HTR-8/SVneo (cell line): Measurements from ENCODE around the gene MOB3B.

Experiments used
- DNase-seq: peaks from one replicate; pipeline ENCODE4 v3.0.0; 2011; ENCODE audit warnings: low spot score, mixed read lengths; ENCODE audit not compliant: insufficient read length
- FAIRE-seq: peaks from 2 replicates; lab custom pipeline; 2011; peaks lifted over from hg19 to GRCh38; lab: Jason Lieb, UNC

Gene MOB3B

GRCh38 chr9:27545471-27545870, 15.9 kb upstream of the MOB3B start:
- no peak for FAIRE-seq
- no peak for DNase-seq

DNA sequence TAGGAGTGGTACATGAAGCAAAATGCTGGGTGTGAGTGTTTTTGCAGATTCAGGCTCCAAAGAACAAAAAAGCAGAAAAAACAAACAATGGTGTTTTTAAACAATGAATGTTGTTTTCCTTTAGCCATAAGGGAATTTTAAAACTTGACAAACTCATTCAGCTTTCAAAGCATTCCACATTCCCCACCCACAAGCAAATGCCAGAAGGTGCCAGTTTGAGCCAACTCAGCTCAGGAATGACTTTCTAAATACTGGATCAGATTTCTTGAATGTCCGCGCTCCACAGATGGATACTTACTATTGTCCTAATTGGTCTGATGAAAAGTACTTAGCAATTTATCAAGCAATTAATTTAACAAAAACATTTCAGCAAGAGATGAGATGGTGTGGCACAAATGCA, 12.9 kb upstream of the MOB3B start:
- no peak for FAIRE-seq
- DNase-seq, result no peak

- no peak for FAIRE-seq
Observed at GRCh38 chr9:27541740-27542139, 12.1 kb upstream of the MOB3B start.

DNA sequence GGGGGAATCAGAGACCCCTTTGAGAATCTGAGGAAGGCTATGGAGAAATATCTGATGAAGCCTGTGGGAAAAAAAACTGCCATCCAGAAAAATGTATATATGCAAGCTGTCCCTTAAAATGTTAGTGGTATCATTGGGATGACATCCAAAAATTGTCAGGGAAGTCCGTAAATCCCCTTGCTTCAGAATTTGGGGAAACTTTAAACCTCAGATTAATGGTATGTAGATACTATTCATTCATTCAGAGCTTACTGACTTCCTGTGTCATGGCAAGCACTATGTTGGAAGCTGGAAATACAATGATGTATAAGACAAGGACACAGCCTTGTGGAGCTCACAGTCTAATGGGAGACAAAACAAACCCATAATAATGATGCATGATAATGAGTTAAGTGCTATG, 10.9 kb upstream of the MOB3B start:
- FAIRE-seq (no peak), DNase-seq (no peak)

More at GRCh38 chr9:27541740-27542139, 12.1 kb upstream of the MOB3B start:
- no peak for DNase-seq

DNA sequence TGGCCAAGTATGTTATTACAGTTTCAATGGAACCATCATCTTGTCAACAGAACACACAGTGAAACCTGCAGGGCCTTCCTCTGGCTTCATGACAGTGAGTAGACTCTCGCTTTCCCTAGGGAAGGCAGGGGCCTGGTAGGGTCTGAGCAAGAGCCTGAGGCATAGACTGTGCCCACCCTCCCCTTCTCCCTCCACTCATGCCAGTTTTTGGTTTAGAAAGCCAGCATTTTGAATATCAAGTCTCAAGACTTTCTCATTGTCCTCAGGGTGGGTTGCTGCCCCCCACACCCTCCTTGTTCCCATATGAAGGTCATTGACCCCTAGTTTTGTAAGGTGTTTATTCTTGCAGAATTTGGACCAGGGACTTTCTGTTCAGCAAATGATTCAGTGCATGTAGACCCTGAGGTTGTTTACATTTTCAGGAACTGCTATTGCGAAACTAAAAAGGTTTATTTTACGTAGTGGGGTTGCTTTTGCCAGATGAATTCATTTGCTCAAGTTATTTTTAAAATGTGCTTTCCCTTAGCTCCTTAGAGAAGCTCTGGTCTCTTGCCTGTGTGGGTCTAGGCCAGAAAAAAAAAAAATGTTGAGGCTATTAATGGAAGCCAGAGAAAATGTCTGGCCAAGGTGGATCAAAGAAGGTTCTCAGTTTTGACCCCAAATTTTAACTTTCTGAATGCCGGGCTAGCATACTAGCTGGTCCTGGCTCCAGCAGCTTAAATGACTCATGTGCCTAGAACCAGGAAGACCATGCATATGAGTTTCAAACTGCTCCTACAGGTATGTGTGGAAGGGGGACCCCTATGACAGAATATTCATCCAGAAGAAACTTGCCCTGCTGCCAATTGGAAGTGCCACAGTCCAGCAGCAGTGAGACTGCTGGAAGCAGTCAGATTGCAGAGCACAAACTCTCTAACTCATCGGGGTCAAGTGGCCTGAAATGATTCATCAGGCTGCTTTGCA, 10.1 kb upstream of the MOB3B start:
- FAIRE-seq, result no peak

GRCh38 chr9:27538647-27539046, 9.0 kb upstream of the MOB3B start:
- DNase-seq (no peak), FAIRE-seq (no peak)

More for the DNA sequence above, 10.1 kb upstream of the MOB3B start:
- no peak for DNase-seq

- DNase-seq, result no peak
- no peak for FAIRE-seq
Observed at GRCh38 chr9:27537756-27538155, 8.1 kb upstream of the MOB3B start.

DNA sequence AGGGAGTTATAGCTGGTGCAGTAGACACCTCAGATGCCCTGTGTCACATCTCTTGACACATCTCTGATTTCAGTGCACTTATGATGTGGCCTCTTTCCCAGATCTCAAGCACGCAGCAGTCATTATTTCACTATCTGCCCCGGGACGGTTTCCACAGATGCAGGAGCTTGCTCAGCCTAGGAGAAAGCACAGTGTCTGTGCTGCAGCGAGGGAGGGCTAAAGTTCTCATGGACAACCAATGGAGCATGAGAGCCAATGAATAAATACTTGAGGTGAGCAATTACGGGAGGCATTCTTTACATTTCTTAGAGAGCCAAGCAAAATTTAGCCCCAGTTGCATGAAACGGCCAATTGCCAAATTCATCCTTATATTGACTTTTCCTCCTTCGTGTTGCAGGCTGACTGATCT, 7.4 kb upstream of the MOB3B start:
- FAIRE-seq, result no peak

DNA sequence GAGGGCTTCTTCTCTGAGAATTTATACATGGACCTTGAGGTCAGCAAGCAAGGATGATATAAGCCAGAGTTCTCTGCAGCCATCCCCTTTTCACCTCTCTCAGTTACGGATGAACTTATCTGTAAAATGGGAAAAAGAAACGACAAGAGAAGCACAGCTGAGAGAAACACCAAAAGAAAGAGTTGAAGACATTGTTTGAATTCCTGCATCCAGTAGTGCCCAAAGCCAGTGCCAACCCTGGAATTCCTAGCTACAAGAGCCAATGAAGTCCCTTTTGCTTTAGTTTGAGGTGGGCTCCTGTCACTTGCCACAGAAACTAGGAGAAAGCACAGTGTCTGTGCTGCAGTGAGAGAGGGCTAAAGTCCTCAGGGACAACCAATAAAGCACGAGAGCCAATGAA, 6.6 kb upstream of the MOB3B start:
- no peak for FAIRE-seq

More for the DNA sequence above, 7.4 kb upstream of the MOB3B start:
- no peak for DNase-seq

DNA sequence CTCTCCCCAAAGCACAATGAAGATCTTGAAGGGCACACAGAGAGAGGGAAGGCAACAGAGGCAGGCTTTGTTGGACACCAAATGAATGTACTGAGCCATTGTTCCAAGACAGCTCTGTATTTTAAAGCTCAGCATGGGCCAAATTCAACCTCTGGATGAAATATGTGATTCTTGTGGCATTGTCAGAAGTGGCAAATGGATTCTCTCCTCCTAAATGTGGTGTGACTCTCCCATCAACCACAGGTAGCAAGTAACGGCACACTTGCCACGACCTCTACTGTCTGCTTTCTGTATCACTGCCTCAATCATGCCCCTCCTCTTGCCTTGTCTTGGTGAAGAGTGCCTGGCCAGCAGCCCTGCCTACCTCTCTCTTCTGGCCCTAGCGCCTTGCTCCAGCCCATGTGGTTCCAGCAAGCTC, 6.1 kb upstream of the MOB3B start:
- FAIRE-seq, result no peak

More for the DNA sequence above, 6.6 kb upstream of the MOB3B start:
- no peak for DNase-seq

GRCh38 chr9:27534658-27535209, 5.1 kb upstream of the MOB3B start:
- no peak for FAIRE-seq

More for the DNA sequence above, 6.1 kb upstream of the MOB3B start:
- no peak for DNase-seq

GRCh38 chr9:27534131-27534530, 4.5 kb upstream of the MOB3B start:
- FAIRE-seq (no peak), DNase-seq (no peak)

More at GRCh38 chr9:27534658-27535209, 5.1 kb upstream of the MOB3B start:
- no peak for DNase-seq

GRCh38 chr9:27533311-27533710, 3.7 kb upstream of the MOB3B start:
- FAIRE-seq (no peak), DNase-seq (no peak)

- FAIRE-seq (no peak), DNase-seq (no peak)
Observed at GRCh38 chr9:27532046-27532445, 2.4 kb upstream of the MOB3B start.

GRCh38 chr9:27530915-27531755, 1.5 kb upstream of the MOB3B start:
- no peak for FAIRE-seq
- no peak for DNase-seq

GRCh38 chr9:27528886-27529315, 713 bp downstream of the MOB3B start:
- peak; percentile 13 for DNase-seq

DNA sequence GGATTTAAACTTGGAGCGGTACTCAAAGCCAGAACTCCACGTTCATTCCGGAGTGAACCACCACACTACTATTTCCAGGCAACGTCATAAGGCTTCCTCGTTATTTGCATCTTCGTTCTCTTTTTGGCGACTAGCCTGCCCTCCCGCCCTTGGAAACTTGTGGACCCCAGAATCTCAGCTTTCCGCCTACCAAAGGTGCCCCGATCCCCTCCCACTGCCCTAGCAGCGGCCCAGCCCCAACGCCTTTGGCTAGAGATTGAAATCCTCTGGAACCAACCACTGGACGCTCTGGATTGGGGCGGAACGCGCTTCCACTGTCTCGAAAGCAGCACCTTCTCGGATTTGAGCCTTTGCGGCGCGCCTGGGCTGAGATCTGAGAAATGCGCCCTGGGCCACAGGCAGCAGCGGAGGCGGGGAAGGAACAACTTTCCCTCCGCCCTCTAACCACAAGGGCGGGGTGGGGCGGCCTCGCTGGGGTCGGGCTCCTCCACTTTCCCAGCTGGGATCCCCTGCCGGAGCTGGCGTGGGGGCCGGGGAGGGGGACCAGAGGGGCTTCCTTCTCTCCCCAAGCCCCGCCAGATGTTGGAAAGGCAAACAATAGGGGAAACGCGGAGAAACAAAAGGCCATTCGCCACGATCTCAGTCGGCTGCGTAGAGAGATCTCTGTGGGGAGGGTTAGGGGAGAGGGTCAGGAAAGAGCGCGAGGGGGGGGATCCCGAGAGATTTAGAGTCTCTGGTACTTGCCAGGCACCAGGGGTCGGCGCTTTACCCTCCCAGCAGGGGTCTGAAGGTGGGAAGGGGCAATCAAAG, 1.3 kb downstream of the MOB3B start:
- DNase-seq, result peak; percentile 9

More at GRCh38 chr9:27528886-27529315, 713 bp downstream of the MOB3B start:
- FAIRE-seq, result no peak

DNA sequence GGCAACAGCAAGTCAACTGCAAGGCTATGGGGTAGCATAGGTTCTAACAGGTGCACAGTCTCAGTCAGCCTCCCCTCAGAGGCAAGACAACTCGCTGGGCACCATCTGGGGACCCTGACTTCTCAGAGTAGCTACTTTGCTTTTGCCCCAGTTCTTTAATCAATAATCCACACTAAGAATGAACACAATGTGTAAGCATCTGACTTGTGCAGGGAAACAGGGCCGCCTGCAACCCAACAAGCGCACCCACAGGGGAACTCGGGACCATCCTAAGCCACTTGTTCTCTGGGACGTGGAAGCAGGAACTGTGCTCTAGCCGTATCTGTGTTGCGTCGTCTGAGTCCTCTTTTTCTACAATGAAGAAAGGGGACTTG, 1.9 kb downstream of the MOB3B start:
- DNase-seq (no peak), FAIRE-seq (no peak)

More for the DNA sequence above, 1.3 kb downstream of the MOB3B start:
- FAIRE-seq, result no peak

DNA sequence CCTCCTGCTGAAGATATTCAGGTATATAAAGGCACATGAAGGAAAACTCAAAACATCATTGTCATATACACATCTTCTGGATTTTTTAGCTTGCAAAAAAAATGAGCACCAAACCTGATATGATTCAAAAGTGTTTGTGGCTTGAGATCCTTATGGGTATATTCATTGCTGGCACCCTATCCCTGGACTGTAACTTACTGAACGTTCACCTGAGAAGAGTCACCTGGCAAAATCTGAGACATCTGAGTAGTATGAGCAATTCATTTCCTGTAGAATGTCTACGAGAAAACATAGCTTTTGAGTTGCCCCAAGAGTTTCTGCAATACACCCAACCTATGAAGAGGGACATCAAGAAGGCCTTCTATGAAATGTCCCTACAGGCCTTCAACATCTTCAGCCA, 5.4 kb downstream of the MOB3B start, which contains the start of gene IFNK:
TSS of gene IFNK (plus strand) at position 55 of the 400 bp plus-strand sequence. CDS start at position 102, 47 bp downstream.
- DNase-seq, result no peak
- no peak for FAIRE-seq
